DND-41 (cell line): ENCODE results near the gene EFNA4.

Experiments used
- ATAC-seq: fragments of 200-7000 bp; cut with Tn5 transposase; 3 replicates; pipeline ENCODE4 v1.9.1; 2021; ENCODE audit warnings: low read depth; ENCODE audit not compliant: insufficient read depth
- DNase-seq: peaks from one replicate; pipeline ENCODE4 v3.0.0-alpha.2; 2020
- H2AFZ ChIP-seq: 2 replicates; pipeline ENCODE4 v1.6.0; 2012; ENCODE audit warnings: low read depth, low read length
- H3K27ac ChIP-seq: 2 replicates; pipeline ENCODE4 v1.5.1; 2012; ENCODE audit warnings: low read length, inconsistent platforms
- H3K27me3 ChIP-seq: fragments of 200-600 bp; sonication (generic); 2 replicates; pipeline ENCODE4 v1.6.0; 2012; ENCODE audit warnings: low read length, mild to moderate bottlenecking, inconsistent platforms; ENCODE audit not compliant: insufficient read depth, poor library complexity
- H3K36me3 ChIP-seq: 2 replicates; pipeline ENCODE4 v1.5.1; 2012; ENCODE audit warnings: low read length, inconsistent platforms; ENCODE audit not compliant: insufficient read depth
- H3K4me1 ChIP-seq: 2 replicates; pipeline ENCODE4 v1.5.1; 2012; ENCODE audit warnings: mild to moderate bottlenecking, low read length; ENCODE audit not compliant: insufficient read depth
- H3K4me2 ChIP-seq: 2 replicates; pipeline ENCODE4 v1.6.0; 2012; ENCODE audit warnings: mild to moderate bottlenecking, moderate library complexity, low read length, inconsistent platforms; ENCODE audit not compliant: insufficient read depth
- H3K4me3 ChIP-seq, 2 experiments: fragments of 200-600 bp in 1 of 2; shearing (Covaris generic) in 1 of 2; 2 replicates each; pipeline ENCODE4 v1.5.1; 2012 to 2016; ENCODE audit warnings: inconsistent platforms in 2 of 2, low read length in 2 of 2, mild to moderate bottlenecking in 2 of 2, low read depth in 1 of 2, moderate library complexity in 1 of 2
- H3K79me2 ChIP-seq: 2 replicates; pipeline ENCODE4 v1.6.0; 2012; ENCODE audit warnings: low read length, inconsistent platforms; ENCODE audit not compliant: insufficient read depth
- H3K9ac ChIP-seq: 2 replicates; pipeline ENCODE4 v1.6.0; 2012; ENCODE audit warnings: low read depth, mild to moderate bottlenecking, inconsistent platforms, low read length, moderate library complexity
- H3K9me3 ChIP-seq: 2 replicates; pipeline ENCODE4 v1.5.1; 2012; ENCODE audit warnings: low read length, moderate library complexity, mild to moderate bottlenecking, inconsistent platforms; ENCODE audit not compliant: insufficient read depth, severe bottlenecking
- H4K20me1 ChIP-seq: 2 replicates; pipeline ENCODE4 v1.6.0; 2012; ENCODE audit warnings: low read length; ENCODE audit not compliant: insufficient read depth
- CTCF ChIP-seq: IDR thresholded peaks from 2 replicates; pipeline ENCODE4 v1.5.1; 2012; ENCODE audit warnings: borderline replicate concordance, low read length, moderate library complexity, mild to moderate bottlenecking; ENCODE audit not compliant: poor library complexity, severe bottlenecking; ENCODE audit errors: extremely low read depth
- EZH2 ChIP-seq: IDR thresholded peaks from 3 replicates; pipeline ENCODE4 v1.6.1; 2012; ENCODE audit warnings: borderline replicate concordance, low read depth, mild to moderate bottlenecking, moderate library complexity, low read length, inconsistent platforms; ENCODE audit not compliant: severe bottlenecking

EFNA4 gene

GRCh38 chr1:155040358-155041093 lies 23.0 kb upstream of the EFNA4 start:
- no peak overlapping the region for H2AFZ ChIP-seq

GRCh38 chr1:155042789-155043188 lies 20.8 kb upstream of the EFNA4 start:
- H3K79me2 ChIP-seq, result no peaks in the 10 kb centered on the region
- no peak for ATAC-seq
- H3K4me3 ChIP-seq, result no peak overlapping the region
- no peak overlapping the region for H2AFZ ChIP-seq
- DNase-seq, result no peak
- no peak overlapping the region for H3K27ac ChIP-seq
- H3K4me2 ChIP-seq, result no peak overlapping the region
- no peaks in the 10 kb centered on the region for H3K9me3 ChIP-seq
- H4K20me1 ChIP-seq, result peaks cover 5% of the 10 kb centered on the region
- H3K36me3 ChIP-seq, result no peaks in the 10 kb centered on the region
- H3K9ac ChIP-seq, result no peak overlapping the region
- TF ChIP-seq EZH2 (no peak), CTCF (no peak)
- peaks cover 36% of the 10 kb centered on the region for H3K27me3 ChIP-seq
- H3K4me1 ChIP-seq, result no peaks in the 10 kb centered on the region

More at GRCh38 chr1:155040358-155041093, 23.0 kb upstream of the EFNA4 start:
- ATAC-seq (no peak), DNase-seq (no peak)
- no peak overlapping the region for H3K27ac ChIP-seq
- no peaks in the 10 kb centered on the region for H3K36me3 ChIP-seq
- H3K4me3 ChIP-seq, result no peak overlapping the region
- H4K20me1 ChIP-seq, result peaks cover 11% of the 10 kb centered on the region; the same call in 1 of the 2 replicates
- no peak overlapping the region for H3K9ac ChIP-seq
- no peak for TF ChIP-seq EZH2
- TF ChIP-seq CTCF, result no peak
- no peaks in the 10 kb centered on the region for H3K79me2 ChIP-seq
- H3K4me1 ChIP-seq, result no peaks in the 10 kb centered on the region
- peaks cover 33% of the 10 kb centered on the region for H3K27me3 ChIP-seq
- H3K9me3 ChIP-seq, result no peaks in the 10 kb centered on the region
- no peak overlapping the region for H3K4me2 ChIP-seq

GRCh38 chr1:155043301-155043702 lies 20.2 kb upstream of the EFNA4 start:
- Histone ChIP-seq H3K4me1 (no peaks in the 10 kb centered on the region), H3K79me2 (no peaks in the 10 kb centered on the region), H3K9me3 (no peaks in the 10 kb centered on the region), H3K36me3 (no peaks in the 10 kb centered on the region), H3K4me3 (no peak overlapping the region), H3K9ac (no peak overlapping the region), H4K20me1 (peaks cover 5% of the 10 kb centered on the region), H3K27me3 (peaks cover 31% of the 10 kb centered on the region), H2AFZ (no peak overlapping the region), H3K27ac (no peak overlapping the region), H3K4me2 (no peak overlapping the region)
- no peak for TF ChIP-seq CTCF
- no peak for TF ChIP-seq EZH2
- DNase-seq, result no peak
- ATAC-seq, result no peak
